Measurements from ENCODE around the gene AMH. TPM values are rescaled to one million over a fixed set of nuclear protein-coding genes. Genes with fewer than 3 reads are reported as not detected.

The AMH gene
- total RNA-seq, 4 donors from 2014 or later = 0.33 to 4.2 TPM; not detected in 2

DNA sequence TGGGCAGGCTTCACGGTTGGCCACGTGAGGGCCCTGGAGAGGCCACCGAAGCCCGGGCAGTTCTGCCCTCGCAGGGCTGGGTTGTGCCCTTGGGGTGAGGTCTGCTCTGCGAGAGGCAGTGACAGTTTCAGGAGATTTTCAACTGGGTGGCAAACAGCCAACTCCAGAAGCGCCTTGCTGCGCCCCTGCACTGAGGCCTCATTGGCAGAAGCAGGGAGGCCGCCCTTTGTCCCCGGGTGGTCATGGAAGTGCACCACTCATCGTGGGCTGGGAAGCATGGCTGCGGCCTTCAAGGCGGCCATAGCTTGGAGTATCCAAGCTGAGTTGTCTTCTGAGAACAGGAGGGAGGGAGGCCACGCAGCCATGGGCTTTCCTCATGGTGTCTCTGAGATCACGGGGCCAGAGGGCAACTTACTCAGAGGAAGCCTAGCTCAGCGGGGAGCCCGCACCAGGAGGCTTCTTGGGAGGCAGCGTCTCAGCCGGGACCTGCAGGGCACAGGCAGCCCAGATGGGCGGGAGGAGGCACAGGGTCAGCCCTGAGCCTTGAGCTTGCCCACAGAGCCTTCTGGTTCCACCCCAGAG, 27.8 kb upstream of the AMH start:
- peaks cover 71 to 72% of the 10 kb centered on the region in 2 donors for H3K36me3 ChIP-seq
- H3K4me3 ChIP-seq (replicated peaks in 1 of 3) = no peak overlapping the region
- DNase-seq = peak in 1 of 2 donors; percentile 54
- H3K27me3 ChIP-seq = no peaks in the 10 kb centered on the region
- TF ChIP-seq, protein P1, sequence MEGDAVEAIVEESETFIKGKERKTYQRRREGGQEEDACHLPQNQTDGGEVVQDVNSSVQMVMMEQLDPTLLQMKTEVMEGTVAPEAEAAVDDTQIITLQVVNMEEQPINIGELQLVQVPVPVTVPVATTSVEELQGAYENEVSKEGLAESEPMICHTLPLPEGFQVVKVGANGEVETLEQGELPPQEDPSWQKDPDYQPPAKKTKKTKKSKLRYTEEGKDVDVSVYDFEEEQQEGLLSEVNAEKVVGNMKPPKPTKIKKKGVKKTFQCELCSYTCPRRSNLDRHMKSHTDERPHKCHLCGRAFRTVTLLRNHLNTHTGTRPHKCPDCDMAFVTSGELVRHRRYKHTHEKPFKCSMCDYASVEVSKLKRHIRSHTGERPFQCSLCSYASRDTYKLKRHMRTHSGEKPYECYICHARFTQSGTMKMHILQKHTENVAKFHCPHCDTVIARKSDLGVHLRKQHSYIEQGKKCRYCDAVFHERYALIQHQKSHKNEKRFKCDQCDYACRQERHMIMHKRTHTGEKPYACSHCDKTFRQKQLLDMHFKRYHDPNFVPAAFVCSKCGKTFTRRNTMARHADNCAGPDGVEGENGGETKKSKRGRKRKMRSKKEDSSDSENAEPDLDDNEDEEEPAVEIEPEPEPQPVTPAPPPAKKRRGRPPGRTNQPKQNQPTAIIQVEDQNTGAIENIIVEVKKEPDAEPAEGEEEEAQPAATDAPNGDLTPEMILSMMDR (IDR thresholded peaks at IDR 0.05) = no peak
- no peak for TF ChIP-seq POLR2A (IDR thresholded peaks at IDR 0.05)
- no peaks in the 10 kb centered on the region for H3K4me1 ChIP-seq
- WGBS, 2 donors = 64 to 76% methylated on average over 18 of the region's 20 CpGs
- intact Hi-C loops (cut with DNase I) = loop anchor here (10.0 kb wide), 1 partner anchor 163 kb away; no protein-coding TSS in a partner anchor
- no peaks in the 10 kb centered on the region for H3K9me3 ChIP-seq
- no peak overlapping the region for H3K27ac ChIP-seq

DNA sequence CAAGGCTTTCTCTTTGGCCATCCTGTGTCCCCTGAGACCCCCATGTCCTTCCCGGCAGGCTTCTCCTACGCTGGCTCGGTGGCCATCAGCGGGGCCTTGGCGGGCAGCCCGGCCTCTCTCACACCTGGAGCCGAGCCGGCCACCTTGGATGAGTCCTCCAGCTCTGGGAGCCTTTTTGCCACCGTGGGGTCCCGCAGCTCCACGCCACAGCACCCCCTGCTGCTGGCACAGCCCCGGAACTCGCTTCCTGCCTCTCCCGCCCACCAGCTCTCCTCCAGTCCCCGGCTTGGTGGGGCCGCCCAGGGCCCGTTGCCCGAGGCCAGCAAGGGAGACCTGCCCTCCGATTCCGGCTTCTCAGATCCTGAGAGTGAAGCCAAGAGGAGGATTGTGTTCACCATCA, 27.2 kb upstream of the AMH start:
- Histone ChIP-seq H3K4me1 (no peaks in the 10 kb centered on the region), H3K27ac (no peak overlapping the region), H3K9me3 (no peaks in the 10 kb centered on the region), H3K4me3 (replicated peaks in 1 of 3) (no peak overlapping the region), H3K36me3 (peaks cover 67 to 72% of the 10 kb centered on the region in 2 donors), H3K27me3 (no peaks in the 10 kb centered on the region)
- intact Hi-C loops (cut with DNase I) = loop anchor here (10.0 kb wide), 1 partner anchor 163 kb away; no protein-coding TSS in a partner anchor
- TF ChIP-seq, protein P1 (IDR thresholded peaks at IDR 0.05) = peak in 1 of 6 experiments; percentile 6
- TF ChIP-seq POLR2A (IDR thresholded peaks at IDR 0.05) = no peak
- no peak for DNase-seq
- 76 to 82% methylated on average over 20 of the region's 20 CpGs for WGBS, 2 donors

DNA sequence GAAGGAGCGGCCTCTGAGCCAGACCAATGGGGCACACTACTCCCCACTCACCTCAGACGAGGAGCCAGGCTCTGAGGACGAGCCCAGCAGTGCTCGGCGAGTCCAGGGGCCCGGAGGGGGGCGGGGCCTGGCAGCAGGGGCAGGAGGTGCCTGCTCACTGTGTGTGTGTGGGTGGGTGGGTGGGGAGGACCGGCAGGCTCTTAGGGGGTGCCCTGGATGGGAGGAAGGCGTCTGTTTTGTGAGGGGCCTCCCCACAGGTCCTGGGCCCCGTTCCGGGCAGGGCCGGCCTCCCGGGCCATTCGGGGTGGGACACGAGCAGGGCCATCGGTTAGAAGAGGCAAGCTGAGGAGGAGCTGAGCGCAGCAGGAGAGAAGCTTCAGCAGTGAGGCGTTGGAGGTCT, 25.7 kb upstream of the AMH start:
- intact Hi-C loops (cut with DNase I) = loop anchor here (10.0 kb wide), 1 partner anchor 161 kb away; no protein-coding TSS in a partner anchor
- H3K9me3 ChIP-seq = no peaks in the 10 kb centered on the region
- H3K4me1 ChIP-seq = no peaks in the 10 kb centered on the region
- no peaks in the 10 kb centered on the region for H3K27me3 ChIP-seq
- 89 to 91% methylated on average over 11 of the region's 18 CpGs for WGBS, 2 donors
- peaks cover 60 to 69% of the 10 kb centered on the region in 2 donors for H3K36me3 ChIP-seq
- DNase-seq = no peak
- H3K27ac ChIP-seq = no peak overlapping the region
- TF ChIP-seq, protein P1 (IDR thresholded peaks at IDR 0.05) = no peak
- no peak for TF ChIP-seq POLR2A (IDR thresholded peaks at IDR 0.05)
- H3K4me3 ChIP-seq (replicated peaks in 1 of 3) = no peak overlapping the region

DNA sequence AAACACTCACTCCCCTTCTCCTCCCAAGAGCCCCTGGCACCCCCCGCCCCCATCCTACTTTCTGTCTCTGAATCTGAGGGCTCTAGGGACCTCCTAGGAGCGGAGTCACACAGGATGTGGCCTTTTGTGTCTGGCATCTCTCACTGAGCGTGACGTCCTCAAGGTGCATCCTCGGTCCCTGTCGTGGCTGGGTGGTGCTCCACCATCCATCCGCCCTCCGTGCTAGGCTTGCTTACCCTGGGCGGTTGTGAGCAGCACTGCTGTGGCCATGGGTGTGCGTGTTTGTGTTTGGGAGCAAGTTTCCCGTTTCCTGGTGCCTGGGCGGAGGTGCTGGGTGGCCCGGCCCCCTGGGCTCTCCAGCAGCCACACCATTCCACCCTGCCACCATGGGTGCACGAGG, 25.2 kb upstream of the AMH start:
- Histone ChIP-seq H3K4me1 (no peaks in the 10 kb centered on the region), H3K27ac (no peak overlapping the region), H3K9me3 (no peaks in the 10 kb centered on the region), H3K27me3 (no peaks in the 10 kb centered on the region), H3K4me3 (replicated peaks in 1 of 3) (no peak overlapping the region), H3K36me3 (peaks cover 59 to 70% of the 10 kb centered on the region in 2 donors)
- TF ChIP-seq, protein P1 (IDR thresholded peaks at IDR 0.05) = no peak
- no peak for TF ChIP-seq POLR2A (IDR thresholded peaks at IDR 0.05)
- WGBS, 2 donors = 92 to 93% methylated on average over 10 to 14 of the region's 14 CpGs
- no peak for DNase-seq
- intact Hi-C loops (cut with DNase I) = loop anchor here (10.0 kb wide), 1 partner anchor 161 kb away; no protein-coding TSS in a partner anchor

DNA sequence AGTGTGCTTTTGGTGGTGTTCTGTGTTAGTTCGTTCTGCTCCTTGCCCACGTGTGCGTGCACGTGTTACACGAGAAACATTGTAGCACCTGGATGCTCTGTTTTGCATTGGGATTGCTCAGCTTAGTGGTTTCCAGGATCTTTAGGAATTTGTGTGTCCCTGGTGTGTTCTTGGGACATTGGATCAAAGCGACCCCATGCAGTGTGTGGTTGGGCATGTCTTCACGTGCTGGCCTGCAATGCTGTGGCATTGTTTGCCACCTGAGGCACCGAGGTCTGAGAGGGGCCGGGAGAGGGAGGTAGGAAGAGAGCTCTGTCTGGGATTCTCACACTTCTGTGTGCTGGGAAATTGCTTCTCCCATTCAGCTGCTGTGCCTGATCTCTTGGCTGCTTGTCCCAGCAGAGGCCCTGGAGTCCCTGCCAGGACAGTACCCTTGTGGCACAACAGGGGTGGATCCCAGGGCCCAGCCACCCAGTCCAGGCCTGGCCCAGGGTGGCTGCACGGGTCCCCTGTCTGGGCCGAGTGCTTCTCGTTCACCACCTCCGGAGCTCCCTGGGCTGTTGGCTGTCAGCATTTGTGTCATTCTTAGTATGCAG, 24.3 kb upstream of the AMH start:
- no peaks in the 10 kb centered on the region for H3K4me1 ChIP-seq
- no peaks in the 10 kb centered on the region for H3K9me3 ChIP-seq
- H3K27me3 ChIP-seq = no peaks in the 10 kb centered on the region
- H3K27ac ChIP-seq = no peak overlapping the region
- no peak overlapping the region for H3K4me3 ChIP-seq (replicated peaks in 1 of 3)
- WGBS, 2 donors = 91 to 93% methylated on average over 13 of the region's 13 CpGs
- intact Hi-C loops (cut with DNase I) = loop anchor here (10.0 kb wide), 1 partner anchor 160 kb away; no protein-coding TSS in a partner anchor
- DNase-seq = no peak
- peaks cover 59 to 69% of the 10 kb centered on the region in 2 donors for H3K36me3 ChIP-seq
- TF ChIP-seq, protein P1 (IDR thresholded peaks at IDR 0.05) = no peak
- TF ChIP-seq POLR2A (IDR thresholded peaks at IDR 0.05) = no peak

Measured in thyroid gland (tissue), 4 donors.